B cell (primary cell): ENCODE results near the gene APOL2.

Source experiments
- EZH2 ChIP-seq: IDR thresholded peaks from 2 replicates; pipeline ENCODE4 v1.6.1; 2012; ENCODE audit warnings: borderline replicate concordance, low read depth, mild to moderate bottlenecking, moderate library complexity, low read length; ENCODE audit not compliant: insufficient read depth, poor library complexity, severe bottlenecking
- TF ChIP-seq, protein P1 (sequence below): fragments of 200-600 bp; IDR thresholded peaks from one replicate; pipeline ENCODE4 v1.8.0; 2022; ENCODE audit warnings: antibody characterized with exemption, mild to moderate bottlenecking

DNA sequence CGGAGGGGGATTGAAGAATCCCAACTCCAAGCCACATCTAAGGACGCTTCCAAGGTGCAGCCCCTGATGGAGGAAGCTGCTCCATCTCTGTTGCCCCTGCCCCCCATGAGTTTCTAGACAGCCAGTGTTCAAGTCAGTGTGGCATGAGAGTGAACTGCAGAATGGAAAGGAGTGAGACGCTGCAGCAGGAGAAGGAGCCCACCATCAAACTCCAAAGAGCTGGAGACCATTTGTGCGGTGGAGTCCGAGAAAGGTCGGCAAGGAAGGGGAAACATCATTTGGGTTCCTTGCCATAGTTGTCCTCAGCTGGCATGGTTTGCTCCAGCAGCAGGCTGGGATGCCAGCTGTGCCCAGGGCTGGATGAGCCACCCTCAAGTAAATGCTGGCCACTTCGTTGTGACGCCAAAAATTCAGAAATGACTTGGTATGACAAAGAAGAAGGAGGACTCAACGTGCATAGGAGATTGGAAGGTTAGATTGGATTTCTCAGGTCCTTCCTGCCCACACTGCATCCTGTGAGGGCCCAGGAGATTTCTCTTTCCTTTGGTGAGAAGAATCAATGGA is 16.4 kb downstream of the APOL2 start:
- TF ChIP-seq, protein P1, sequence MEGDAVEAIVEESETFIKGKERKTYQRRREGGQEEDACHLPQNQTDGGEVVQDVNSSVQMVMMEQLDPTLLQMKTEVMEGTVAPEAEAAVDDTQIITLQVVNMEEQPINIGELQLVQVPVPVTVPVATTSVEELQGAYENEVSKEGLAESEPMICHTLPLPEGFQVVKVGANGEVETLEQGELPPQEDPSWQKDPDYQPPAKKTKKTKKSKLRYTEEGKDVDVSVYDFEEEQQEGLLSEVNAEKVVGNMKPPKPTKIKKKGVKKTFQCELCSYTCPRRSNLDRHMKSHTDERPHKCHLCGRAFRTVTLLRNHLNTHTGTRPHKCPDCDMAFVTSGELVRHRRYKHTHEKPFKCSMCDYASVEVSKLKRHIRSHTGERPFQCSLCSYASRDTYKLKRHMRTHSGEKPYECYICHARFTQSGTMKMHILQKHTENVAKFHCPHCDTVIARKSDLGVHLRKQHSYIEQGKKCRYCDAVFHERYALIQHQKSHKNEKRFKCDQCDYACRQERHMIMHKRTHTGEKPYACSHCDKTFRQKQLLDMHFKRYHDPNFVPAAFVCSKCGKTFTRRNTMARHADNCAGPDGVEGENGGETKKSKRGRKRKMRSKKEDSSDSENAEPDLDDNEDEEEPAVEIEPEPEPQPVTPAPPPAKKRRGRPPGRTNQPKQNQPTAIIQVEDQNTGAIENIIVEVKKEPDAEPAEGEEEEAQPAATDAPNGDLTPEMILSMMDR, result no peak
- no peak for TF ChIP-seq EZH2
